OCI-LY7 (cell line): ENCODE results near the gene MRTFB. TPM values are rescaled to one million over a fixed set of nuclear protein-coding genes. Genes with fewer than 3 reads are reported as not detected.

Experiments used
- BruUV-seq: library from RNA; stranded (reverse); fragments of 400-500 nt; replicated peaks from 2 replicates; lab custom pipeline; 2021; lab: Mats Ljungman, UMichigan
- CTCF ChIA-PET: fragments of 300-600 bp; sonication (Branson Sonifier 250); formaldehyde crosslinking; loops from one replicate; lab custom pipeline; 2022; ENCODE audit warnings: antibody characterized with exemption; ENCODE audit not compliant: unreplicated experiment; lab: Charles Lee
- POLR2A ChIA-PET: fragments of 300-600 bp; sonication (Branson Sonifier 250); formaldehyde crosslinking; loops from one replicate; lab custom pipeline; 2022; ENCODE audit warnings: antibody characterized with exemption; lab: Charles Lee
- DNase-seq: peaks from one replicate; pipeline ENCODE4 v3.0.0-alpha.2; 2015; ENCODE audit warnings: low spot score
- H2AFZ ChIP-seq: fragments of 200-600 bp; sonication (generic), shearing (Covaris generic); 2 replicates; pipeline ENCODE4 v1.6.1; 2014; ENCODE audit warnings: mild to moderate bottlenecking, antibody characterized with exemption, low read length, moderate library complexity
- H3K27ac ChIP-seq: fragments of 200-600 bp; sonication (generic); 2 replicates; pipeline ENCODE4 v1.5.1; 2014; ENCODE audit warnings: mixed run types, low read depth, mild to moderate bottlenecking, moderate library complexity, low read length, inconsistent platforms; ENCODE audit not compliant: poor library complexity, severe bottlenecking
- H3K36me3 ChIP-seq: fragments of 200-600 bp; sonication (generic); 2 replicates; pipeline ENCODE4 v1.6.1; 2014; ENCODE audit warnings: mild to moderate bottlenecking, antibody characterized with exemption, low read length, moderate library complexity, mixed read lengths; ENCODE audit not compliant: insufficient read depth
- H3K4me1 ChIP-seq: fragments of 200-600 bp; sonication (generic); 2 replicates; pipeline ENCODE4 v1.5.1; 2014; ENCODE audit warnings: mild to moderate bottlenecking, low read length; ENCODE audit not compliant: insufficient read depth, poor library complexity, severe bottlenecking
- H3K4me2 ChIP-seq: fragments of 200-600 bp; sonication (generic); 2 replicates; pipeline ENCODE4 v1.6.1; 2014; ENCODE audit warnings: mild to moderate bottlenecking, low read length
- H3K4me3 ChIP-seq: fragments of 200-600 bp; sonication (generic); 2 replicates; pipeline ENCODE4 v1.5.1; 2014; ENCODE audit warnings: mild to moderate bottlenecking, low read depth, low read length; ENCODE audit not compliant: poor library complexity, severe bottlenecking
- H3K79me2 ChIP-seq: fragments of 200-600 bp; sonication (generic); 2 replicates; pipeline ENCODE4 v1.6.1; 2016; ENCODE audit warnings: low read depth, mild to moderate bottlenecking, low read length, moderate library complexity, mixed read lengths; ENCODE audit not compliant: insufficient read depth
- H3K9me2 ChIP-seq: fragments of 200-600 bp; sonication (generic); 2 replicates; pipeline ENCODE4 v1.6.1; 2016; ENCODE audit warnings: mild to moderate bottlenecking, low read length, mixed read lengths; ENCODE audit not compliant: insufficient read depth
- H3K9me3 ChIP-seq: fragments of 200-600 bp; sonication (generic); 2 replicates; pipeline ENCODE4 v1.6.1; 2014; ENCODE audit warnings: mild to moderate bottlenecking, mixed run types, low read length, mixed read lengths
- H4K20me1 ChIP-seq: fragments of 200-600 bp; sonication (generic); 2 replicates; pipeline ENCODE4 v1.6.1; 2014; ENCODE audit warnings: mild to moderate bottlenecking, antibody characterized with exemption, low read length, moderate library complexity, mixed read lengths; ENCODE audit not compliant: insufficient read depth
- CTCF ChIP-seq: fragments of 200-600 bp; sonication (generic); conservative IDR thresholded peaks from 2 replicates; pipeline ENCODE4 v1.5.1; 2014; ENCODE audit warnings: mild to moderate bottlenecking, antibody characterized with exemption, low read length, moderate library complexity, mixed read lengths
- EZH2phosphoT487 ChIP-seq: fragments of 200-600 bp; sonication (generic); IDR thresholded peaks from 2 replicates; pipeline ENCODE4 v1.6.1; 2018; ENCODE audit warnings: low read depth, borderline replicate concordance, mild to moderate bottlenecking, mixed run types, antibody characterized with exemption, low read length, moderate library complexity, mixed read lengths
- intact Hi-C: fragments of 100-400 bp; cut with micrococcal nuclease; formaldehyde crosslinking; loops from one replicate; pipeline ENCODE4 v1.10.0; 2022; ENCODE audit not compliant: unreplicated experiment
- total RNA-seq, 2 experiments: library from RNA; depleted of rRNA in 1 of 2; stranded (reverse); fragments of >200 nt in 1 of 2; shearing (Covaris generic) in 1 of 2; gene quantifications; 2 replicates each; pipeline ENCODE4 v1.2.3, GENCODE V29; 2014 to 2022

The MRTFB gene
- total RNA-seq, 2 experiments from 2014 or later: 8.5 to 21.4 TPM

GRCh38 chr16:14125000-14125681 lies 54.0 kb downstream of the MRTFB start:
- Histone ChIP-seq H3K9me2 (no peaks in the 10 kb centered on the region), H3K27ac (no peak overlapping the region), H3K4me2 (no peak overlapping the region), H3K4me3 (no peak overlapping the region), H3K36me3 (no peaks in the 10 kb centered on the region), H3K4me1 (peaks cover 4% of the 10 kb centered on the region), H3K9me3 (peaks cover 1% of the 10 kb centered on the region; the same call in 1 of the 2 replicates), H2AFZ (no peak overlapping the region), H4K20me1 (no peaks in the 10 kb centered on the region), H3K79me2 (no peaks in the 10 kb centered on the region)
- ChIA-PET CTCF (no interaction called here), POLR2A (interaction anchor here (0.7 kb wide), 1 partner anchor 24 kb away, joined by 3 read pairs; no protein-coding TSS in a partner anchor)
- BruUV-seq: no TSS peak
- TF ChIP-seq EZH2phosphoT487: no peak
- TF ChIP-seq CTCF: no peak
- DNase-seq: no peak
- intact Hi-C loops: no loop called here

GRCh38 chr16:14125708-14126107 lies 54.6 kb downstream of the MRTFB start:
- no peak for TF ChIP-seq EZH2phosphoT487
- no peak for TF ChIP-seq CTCF
- intact Hi-C loops: no loop called here
- no peak for DNase-seq
- H3K36me3 ChIP-seq: no peaks in the 10 kb centered on the region
- ChIA-PET CTCF (no interaction called here), POLR2A (interaction anchor here (0.7 to 1.0 kb wide), 3 partner anchors 20 to 123 kb away, joined by 3 read pairs; no protein-coding TSS in a partner anchor)
- no TSS peak for BruUV-seq
- no peaks in the 10 kb centered on the region for H3K79me2 ChIP-seq
- H2AFZ ChIP-seq: no peak overlapping the region
- H3K4me2 ChIP-seq: no peak overlapping the region
- H3K9me3 ChIP-seq: no peaks in the 10 kb centered on the region
- H3K9me2 ChIP-seq: no peaks in the 10 kb centered on the region
- no peaks in the 10 kb centered on the region for H4K20me1 ChIP-seq
- H3K4me1 ChIP-seq: peaks cover 4% of the 10 kb centered on the region
- H3K27ac ChIP-seq: no peak overlapping the region
- no peak overlapping the region for H3K4me3 ChIP-seq

- no peaks in the 10 kb centered on the region for H4K20me1 ChIP-seq
- intact Hi-C loops: no loop called here
- DNase-seq: no peak
- ChIA-PET CTCF (no interaction called here), POLR2A (interaction anchor here (0.9 kb wide), 1 partner anchor 19 kb away, joined by 3 read pairs; no protein-coding TSS in a partner anchor)
- no peak overlapping the region for H3K4me2 ChIP-seq
- no peaks in the 10 kb centered on the region for H3K4me1 ChIP-seq
- no peak overlapping the region for H2AFZ ChIP-seq
- H3K9me2 ChIP-seq: no peaks in the 10 kb centered on the region
- no TSS peak for BruUV-seq
- no peak overlapping the region for H3K4me3 ChIP-seq
- no peaks in the 10 kb centered on the region for H3K9me3 ChIP-seq
- H3K79me2 ChIP-seq: no peaks in the 10 kb centered on the region
- no peak overlapping the region for H3K27ac ChIP-seq
- H3K36me3 ChIP-seq: no peaks in the 10 kb centered on the region
- TF ChIP-seq CTCF (no peak), EZH2phosphoT487 (no peak)
Measured at GRCh38 chr16:14128097-14128496, 57.0 kb downstream of the MRTFB start.
